Right kidney (tissue), 9 donors: ENCODE results near the gene REPS2.

ENCODE experiments used
- DNase-seq: peaks from one replicate; pipeline ENCODE4 v3.0.0-alpha.2; 2016
- long read RNA-seq, 8 donors: transcript quantifications; one replicate each; lab custom pipeline, GENCODE V29; 2026

Gene REPS2
- long read RNA-seq, donor 1, partial matches to known transcripts, result 0 of 1 reads
- long read RNA-seq, donor 1, other reads (novel, unspliced or antisense), result 0 of 1 reads
- long read RNA-seq, donor 2, partial matches to known transcripts, result 0 of 1 reads
- long read RNA-seq, donor 2, other reads (novel, unspliced or antisense), result 0 of 1 reads
- long read RNA-seq, donor 3, result 0 reads
- long read RNA-seq, donor 4, partial matches to known transcripts, result 0 of 2 reads
- long read RNA-seq, donor 4, other reads (novel, unspliced or antisense), result 0 of 2 reads
- long read RNA-seq, donor 5, result 0 reads
- long read RNA-seq, donor 6, partial matches to known transcripts, result 0 of 1 reads
- long read RNA-seq, donor 6, other reads (novel, unspliced or antisense), result 0 of 1 reads
- long read RNA-seq, donor 7, full-length matches to known transcripts, result 1 of 1 reads
- long read RNA-seq, donor 7, partial matches to known transcripts, result 0 of 1 reads
- long read RNA-seq, donor 7, other reads (novel, unspliced or antisense), result 0 of 1 reads
- long read RNA-seq, donor 8, partial matches to known transcripts, result 0 of 1 reads
- long read RNA-seq, donor 8, other reads (novel, unspliced or antisense), result 0 of 1 reads

GRCh38 chrX:16946361-16946964 is at the start of gene REPS2:
REPS2 (plus strand) TSS chrX:16946658; CDS start chrX:16946862, 204 bp downstream.
- peak; percentile 57 for DNase-seq

GRCh38 chrX:16897445-16897844 is 49.0 kb upstream of the REPS2 start:
- DNase-seq, result no peak

- DNase-seq, result no peak
These were observed 43.0 kb upstream of the REPS2 start for GRCh38 chrX:16903274-16904022.

- no peak for DNase-seq
These were observed 36.1 kb upstream of the REPS2 start for GRCh38 chrX:16910376-16910775.

- no peak for DNase-seq
These were observed 32.4 kb upstream of the REPS2 start for GRCh38 chrX:16914058-16914457.

GRCh38 chrX:16916561-16916960 is 29.9 kb upstream of the REPS2 start:
- no peak for DNase-seq

- no peak for DNase-seq
These were observed 29.3 kb upstream of the REPS2 start for GRCh38 chrX:16917120-16917519.

- no peak for DNase-seq
These were observed 27.5 kb upstream of the REPS2 start for GRCh38 chrX:16918979-16919378.

- DNase-seq, result no peak
These were observed 26.4 kb upstream of the REPS2 start for GRCh38 chrX:16920075-16920474.

GRCh38 chrX:16923157-16923556 is 23.3 kb upstream of the REPS2 start:
- DNase-seq, result no peak

- DNase-seq, result no peak
These were observed 21.6 kb upstream of the REPS2 start for GRCh38 chrX:16924631-16925480.

- DNase-seq, result no peak
These were observed 16.1 kb upstream of the REPS2 start for GRCh38 chrX:16930392-16930791.

- DNase-seq, result no peak
These were observed 15.1 kb upstream of the REPS2 start for GRCh38 chrX:16931371-16931770.

- DNase-seq, result no peak
These were observed 14.4 kb upstream of the REPS2 start for GRCh38 chrX:16931855-16932575.

GRCh38 chrX:16934185-16934584 is 12.3 kb upstream of the REPS2 start:
- DNase-seq, result no peak

- DNase-seq, result peak; percentile 52
These were observed 609 bp downstream of the REPS2 start for GRCh38 chrX:16946971-16947562.

GRCh38 chrX:16950423-16950822 is 4.0 kb downstream of the REPS2 start:
- DNase-seq, result no peak

GRCh38 chrX:16953606-16954211 is 7.3 kb downstream of the REPS2 start:
- DNase-seq, result no peak

- DNase-seq, result no peak
These were observed 11.3 kb downstream of the REPS2 start for GRCh38 chrX:16957751-16958150.

GRCh38 chrX:16958356-16958755 is 11.9 kb downstream of the REPS2 start:
- no peak for DNase-seq
